K562 (cell line): Measurements from ENCODE around the gene IQGAP3. TPM values are rescaled to one million over a fixed set of nuclear protein-coding genes. Genes with fewer than 3 reads are reported as not detected.
A peak's percentile ranks its signal among the peaks of the same experiment; 100 is the strongest.

Experiments
- CHD2 ChIP-seq: IDR thresholded peaks from 2 replicates; pipeline ENCODE4 v1.6.1; 2011; ENCODE audit warnings: low read depth, low read length
- CREB1 ChIP-seq, 2 experiments: sonication (generic) in 1 of 2; formaldehyde crosslinking in 1 of 2; IDR thresholded peaks; 2 replicates each; pipeline versions ENCODE4 v1.6.1 to v1.8.0; 2012 to 2022; ENCODE audit warnings: inconsistent platforms in 1 of 2, mild to moderate bottlenecking in 1 of 2, missing genetic modification reagents in 1 of 2, moderate library complexity in 1 of 2
- ETV1 ChIP-seq: fragments of 450-650 bp; conservative IDR thresholded peaks from 2 replicates; pipeline ENCODE4 v1.6.1; 2016; ENCODE audit warnings: missing genetic modification characterization, control low read depth, low read depth, missing compliant biosample characterization
- HSF4 ChIP-seq: fragments of 250-450 bp; sonication (Bioruptor Pico); IDR thresholded peaks from 2 replicates; pipeline ENCODE4 v2.1.2; 2022; ENCODE audit warnings: mild to moderate bottlenecking, moderate library complexity, borderline replicate concordance
- JUND ChIP-seq, 2 experiments: IDR thresholded peaks; 2 replicates in 1 of 2; 3 replicates in 1 of 2; pipeline ENCODE4 v1.6.1; 2011; ENCODE audit warnings: borderline replicate concordance in 2 of 2, low read depth in 2 of 2, low read length in 2 of 2, improper control_type of control experiment in 1 of 2, missing biosample characterization in 1 of 2, missing genetic modification characterization in 1 of 2, missing genetic modification reagents in 1 of 2
- L3MBTL2 ChIP-seq: fragments of 450-650 bp; IDR thresholded peaks from 2 replicates; pipeline ENCODE4 v1.6.1; 2016; ENCODE audit warnings: mild to moderate bottlenecking, moderate library complexity
- MAFF ChIP-seq: IDR thresholded peaks from 2 replicates; pipeline ENCODE4 v1.6.1; 2012; ENCODE audit warnings: low read length, improper control_type of control experiment
- MAFK ChIP-seq: IDR thresholded peaks from 2 replicates; pipeline ENCODE4 v1.6.1; 2011; ENCODE audit warnings: low read length, improper control_type of control experiment
- NR2F6 ChIP-seq: fragments of 450-650 bp; formaldehyde crosslinking; IDR thresholded peaks from 2 replicates; pipeline ENCODE4 v1.4.0; 2020; ENCODE audit warnings: mild to moderate bottlenecking
- PTRF ChIP-seq: fragments of 450-650 bp; IDR thresholded peaks from 2 replicates; pipeline ENCODE4 v1.6.1; 2016; ENCODE audit warnings: mild to moderate bottlenecking, missing genetic modification characterization, missing compliant biosample characterization
- SETDB1 ChIP-seq: IDR thresholded peaks from one replicate; pipeline ENCODE4 v1.6.1; 2012; ENCODE audit warnings: low read length, control low read depth, inconsistent platforms
- TAF9B ChIP-seq: fragments of 450-650 bp; IDR thresholded peaks from 2 replicates; pipeline ENCODE4 v1.6.1; 2018; ENCODE audit warnings: mild to moderate bottlenecking; ENCODE audit not compliant: partially characterized antibody
- TBL1XR1 ChIP-seq, 2 experiments: IDR thresholded peaks; 2 replicates each; pipeline ENCODE4 v1.6.1; 2012; ENCODE audit warnings: improper control_type of control experiment in 2 of 2, low read length in 2 of 2, mild to moderate bottlenecking in 1 of 2
- ZFX ChIP-seq: sonication (generic); formaldehyde crosslinking; IDR thresholded peaks from 2 replicates; pipeline ENCODE4 v1.8.0; 2022; ENCODE audit warnings: mild to moderate bottlenecking, missing genetic modification reagents, moderate library complexity
- ZZZ3 ChIP-seq: fragments of 450-650 bp; IDR thresholded peaks from 2 replicates; pipeline ENCODE4 v1.6.1; 2016; ENCODE audit warnings: antibody characterized with exemption, mild to moderate bottlenecking, moderate library complexity
- polyA plus RNA-seq, 8 experiments: library from polyadenylated mRNA; depleted of rRNA in 4 of 8; stranded (reverse) in 5 of 8; unstranded in 3 of 8; fragments of >200 nt; fragmentation: Nextera tagmentation in 2 of 8; fragmentation: Illumina TruSeq in 1 of 8; extraction: Ambion mirVana in 2 of 8; extraction: Trizol in 1 of 8; gene quantifications; 2 replicates each; pipeline versions ENCODE4 v1.2.1 to v1.2.3, GENCODE V29; 2011 to 2014; ENCODE audit warnings: inconsistent platforms in 1 of 8, missing spikeins in 1 of 8
- total RNA-seq, 7 experiments: library from RNA; depleted of rRNA in 6 of 7; stranded (reverse); fragments of >200 nt in 6 of 7; fragmentation: Illumina TruSeq in 2 of 7; extraction: Trizol in 2 of 7; gene quantifications; 2 replicates each; pipeline versions ENCODE4 v1.2.1 to v1.2.3, GENCODE V29; 2011 to 2021; ENCODE audit warnings: low replicate concordance in 1 of 7
- TF ChIP-seq, protein P1 (sequence below): fragments of 450-650 bp; IDR thresholded peaks from 2 replicates; pipeline ENCODE4 v1.6.1; 2017; ENCODE audit warnings: antibody characterized with exemption
- TF ChIP-seq, protein P2 (sequence below): fragments of 250-450 bp; sonication (Bioruptor Pico); IDR thresholded peaks from 2 replicates; pipeline ENCODE4 v1.6.1; 2021; ENCODE audit warnings: mild to moderate bottlenecking
- TF ChIP-seq, protein P3 (sequence below): sonication (generic); formaldehyde crosslinking; IDR thresholded peaks from 2 replicates; pipeline ENCODE4 v1.8.0; 2022; ENCODE audit warnings: mild to moderate bottlenecking, missing genetic modification reagents
- TF ChIP-seq, protein P4 (sequence below): fragments of 250-450 bp; sonication (Bioruptor Pico); IDR thresholded peaks from 2 replicates; pipeline ENCODE4 v1.8.0; 2021; ENCODE audit warnings: moderate library complexity, mild to moderate bottlenecking, inconsistent platforms

The IQGAP3 gene
- total and polyA plus RNA-seq, 9 of the 15 experiments (the other 6 are each of a cell fraction or from before 2014, with no cell fraction given) = 1.4 to 16.6 (median 11.9) TPM

DNA sequence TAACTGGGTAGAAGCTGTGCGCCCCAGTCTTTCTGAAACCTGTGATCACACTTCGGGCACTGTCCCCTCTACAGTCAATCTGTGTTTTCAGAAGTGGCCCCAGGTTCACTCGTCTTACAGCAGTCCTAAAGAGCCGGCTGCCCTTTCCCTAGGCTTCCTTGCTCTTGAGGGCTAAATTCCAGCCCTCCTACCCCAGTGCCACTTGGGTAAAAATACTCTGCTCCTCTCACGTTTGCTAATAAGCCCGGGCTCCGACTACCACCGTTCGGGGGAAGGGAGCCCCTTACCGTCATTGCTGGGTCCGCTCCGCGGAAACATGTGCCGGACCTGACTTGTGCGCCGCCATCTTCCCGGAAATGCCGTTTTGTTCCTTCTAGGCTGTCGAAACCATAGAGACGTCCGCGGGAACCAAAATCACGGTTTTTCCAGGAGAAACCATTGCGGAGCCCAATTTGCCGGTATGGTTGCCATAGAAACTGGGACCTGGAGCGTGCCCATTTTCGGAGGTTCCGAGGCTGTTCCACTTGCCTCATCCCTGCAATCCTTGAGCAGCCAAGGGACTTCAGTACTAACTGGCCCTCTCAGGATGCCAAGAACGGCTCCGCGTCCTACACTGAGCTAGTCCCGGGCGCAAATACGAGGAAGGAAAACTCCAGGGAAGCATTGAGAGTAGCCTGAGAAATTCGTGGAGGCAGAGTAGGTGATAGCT is 28.9 kb upstream of the IQGAP3 start, which contains the start of gene GPATCH4 (continued):
- TF ChIP-seq, protein P1, sequence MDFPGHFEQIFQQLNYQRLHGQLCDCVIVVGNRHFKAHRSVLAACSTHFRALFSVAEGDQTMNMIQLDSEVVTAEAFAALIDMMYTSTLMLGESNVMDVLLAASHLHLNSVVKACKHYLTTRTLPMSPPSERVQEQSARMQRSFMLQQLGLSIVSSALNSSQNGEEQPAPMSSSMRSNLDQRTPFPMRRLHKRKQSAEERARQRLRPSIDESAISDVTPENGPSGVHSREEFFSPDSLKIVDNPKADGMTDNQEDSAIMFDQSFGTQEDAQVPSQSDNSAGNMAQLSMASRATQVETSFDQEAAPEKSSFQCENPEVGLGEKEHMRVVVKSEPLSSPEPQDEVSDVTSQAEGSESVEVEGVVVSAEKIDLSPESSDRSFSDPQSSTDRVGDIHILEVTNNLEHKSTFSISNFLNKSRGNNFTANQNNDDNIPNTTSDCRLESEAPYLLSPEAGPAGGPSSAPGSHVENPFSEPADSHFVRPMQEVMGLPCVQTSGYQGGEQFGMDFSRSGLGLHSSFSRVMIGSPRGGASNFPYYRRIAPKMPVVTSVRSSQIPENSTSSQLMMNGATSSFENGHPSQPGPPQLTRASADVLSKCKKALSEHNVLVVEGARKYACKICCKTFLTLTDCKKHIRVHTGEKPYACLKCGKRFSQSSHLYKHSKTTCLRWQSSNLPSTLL = no peak
- TF ChIP-seq, protein P2, sequence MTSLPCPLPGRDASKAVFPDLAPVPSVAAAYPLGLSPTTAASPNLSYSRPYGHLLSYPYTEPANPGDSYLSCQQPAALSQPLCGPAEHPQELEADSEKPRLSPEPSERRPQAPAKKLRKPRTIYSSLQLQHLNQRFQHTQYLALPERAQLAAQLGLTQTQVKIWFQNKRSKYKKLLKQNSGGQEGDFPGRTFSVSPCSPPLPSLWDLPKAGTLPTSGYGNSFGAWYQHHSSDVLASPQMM (CRISPR knock-in tag) = no peak
- no peak; the same call in 1 of the 2 replicates for TF ChIP-seq ZZZ3
- peak; percentile 88 for TF ChIP-seq TAF9B
- TF ChIP-seq MAFK = 0 out of 2 replicates have a peak, but pooled peaks have one; percentile 3
- peak; percentile 23; the same call in 1 of the 2 replicates for TF ChIP-seq CHD2
- 0 out of 2 replicates have a peak, but pooled peaks have one; percentile 6 for TF ChIP-seq HSF4 (CRISPR knock-in tag)
- TF ChIP-seq, protein P3, sequence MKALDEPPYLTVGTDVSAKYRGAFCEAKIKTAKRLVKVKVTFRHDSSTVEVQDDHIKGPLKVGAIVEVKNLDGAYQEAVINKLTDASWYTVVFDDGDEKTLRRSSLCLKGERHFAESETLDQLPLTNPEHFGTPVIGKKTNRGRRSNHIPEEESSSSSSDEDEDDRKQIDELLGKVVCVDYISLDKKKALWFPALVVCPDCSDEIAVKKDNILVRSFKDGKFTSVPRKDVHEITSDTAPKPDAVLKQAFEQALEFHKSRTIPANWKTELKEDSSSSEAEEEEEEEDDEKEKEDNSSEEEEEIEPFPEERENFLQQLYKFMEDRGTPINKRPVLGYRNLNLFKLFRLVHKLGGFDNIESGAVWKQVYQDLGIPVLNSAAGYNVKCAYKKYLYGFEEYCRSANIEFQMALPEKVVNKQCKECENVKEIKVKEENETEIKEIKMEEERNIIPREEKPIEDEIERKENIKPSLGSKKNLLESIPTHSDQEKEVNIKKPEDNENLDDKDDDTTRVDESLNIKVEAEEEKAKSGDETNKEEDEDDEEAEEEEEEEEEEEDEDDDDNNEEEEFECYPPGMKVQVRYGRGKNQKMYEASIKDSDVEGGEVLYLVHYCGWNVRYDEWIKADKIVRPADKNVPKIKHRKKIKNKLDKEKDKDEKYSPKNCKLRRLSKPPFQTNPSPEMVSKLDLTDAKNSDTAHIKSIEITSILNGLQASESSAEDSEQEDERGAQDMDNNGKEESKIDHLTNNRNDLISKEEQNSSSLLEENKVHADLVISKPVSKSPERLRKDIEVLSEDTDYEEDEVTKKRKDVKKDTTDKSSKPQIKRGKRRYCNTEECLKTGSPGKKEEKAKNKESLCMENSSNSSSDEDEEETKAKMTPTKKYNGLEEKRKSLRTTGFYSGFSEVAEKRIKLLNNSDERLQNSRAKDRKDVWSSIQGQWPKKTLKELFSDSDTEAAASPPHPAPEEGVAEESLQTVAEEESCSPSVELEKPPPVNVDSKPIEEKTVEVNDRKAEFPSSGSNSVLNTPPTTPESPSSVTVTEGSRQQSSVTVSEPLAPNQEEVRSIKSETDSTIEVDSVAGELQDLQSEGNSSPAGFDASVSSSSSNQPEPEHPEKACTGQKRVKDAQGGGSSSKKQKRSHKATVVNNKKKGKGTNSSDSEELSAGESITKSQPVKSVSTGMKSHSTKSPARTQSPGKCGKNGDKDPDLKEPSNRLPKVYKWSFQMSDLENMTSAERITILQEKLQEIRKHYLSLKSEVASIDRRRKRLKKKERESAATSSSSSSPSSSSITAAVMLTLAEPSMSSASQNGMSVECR = peak; percentile 97
- TF ChIP-seq L3MBTL2 = peak; percentile 74; the same call in 1 of the 2 replicates
- no peak for TF ChIP-seq PTRF (tag)
- peak; percentile 42; the same call in 1 of the 2 replicates for TF ChIP-seq JUND (IDR thresholded peaks at IDR 0.05; ENCODE audit: borderline replicate concordance, low read depth, low read length)
- TF ChIP-seq JUND (tag; IDR thresholded peaks at IDR 0.05; ENCODE audit: borderline replicate concordance, low read depth, low read length) = no peak; the same call in 2 of the 3 replicates
- no peak for TF ChIP-seq SETDB1
- 0 out of 4 replicates have a peak, but pooled peaks of 1 of the 2 experiments have one; percentile 41 for TF ChIP-seq TBL1XR1 (IDR thresholded peaks at IDR 0.05; ENCODE audit: low read length in 2 of 2)
- 0 out of 2 replicates have a peak, but pooled peaks have one; percentile 27 for TF ChIP-seq ZFX (CRISPR knock-in tag)
- peak; percentile 82 for TF ChIP-seq ETV1 (tag)
- TF ChIP-seq, protein P4, sequence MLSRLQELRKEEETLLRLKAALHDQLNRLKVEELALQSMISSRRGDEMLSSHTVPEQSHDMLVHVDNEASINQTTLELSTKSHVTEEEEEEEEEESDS (CRISPR knock-in tag) = no peak
- TF ChIP-seq CREB1 (IDR thresholded peaks at IDR 0.05) = 0 out of 2 replicates have a peak, but pooled peaks have one; percentile 45
- TF ChIP-seq CREB1 (CRISPR knock-in tag; IDR thresholded peaks at IDR 0.05) = no peak
- TF ChIP-seq NR2F6 (CRISPR knock-in tag) = no peak
- no peak for TF ChIP-seq MAFF
